K562 (cell line): ENCODE measurements around the gene FADS1. TPM values are rescaled to one million over a fixed set of nuclear protein-coding genes. Genes with fewer than 3 reads are reported as not detected.

Source experiments
- ARNT ChIP-seq, 2 experiments: fragments of 450-650 bp; IDR thresholded peaks; 2 replicates each; pipeline ENCODE4 v1.6.1; 2016; ENCODE audit warnings: mild to moderate bottlenecking in 1 of 2
- CTCFL ChIP-seq: IDR thresholded peaks from 2 replicates; pipeline ENCODE4 v1.6.1; 2011; ENCODE audit warnings: borderline replicate concordance, low read depth, mild to moderate bottlenecking, moderate library complexity, low read length; ENCODE audit not compliant: insufficient read depth, poor library complexity, severe bottlenecking
- DMBX1 ChIP-seq: fragments of 250-450 bp; sonication (Bioruptor Pico); IDR thresholded peaks from 2 replicates; pipeline ENCODE4 v1.8.0; 2022; ENCODE audit warnings: inconsistent platforms, mild to moderate bottlenecking, moderate library complexity, borderline replicate concordance
- E2F1 ChIP-seq: sonication (generic); formaldehyde crosslinking; IDR thresholded peaks from 2 replicates; pipeline ENCODE4 v1.8.1; 2023; ENCODE audit warnings: mild to moderate bottlenecking, missing genetic modification reagents, moderate library complexity
- EP400 ChIP-seq: fragments of 450-650 bp; IDR thresholded peaks from 2 replicates; pipeline ENCODE4 v1.6.1; 2017; ENCODE audit warnings: antibody characterized with exemption, mild to moderate bottlenecking, moderate library complexity
- ETV1 ChIP-seq: fragments of 450-650 bp; conservative IDR thresholded peaks from 2 replicates; pipeline ENCODE4 v1.6.1; 2016; ENCODE audit warnings: missing genetic modification characterization, control low read depth, low read depth, missing compliant biosample characterization
- NR4A1 ChIP-seq, 2 experiments: fragments of 250-450 bp in 1 of 2; fragments of 450-650 bp in 1 of 2; sonication (Bioruptor Pico) in 1 of 2; IDR thresholded peaks; 2 replicates each; pipeline versions ENCODE4 v1.4.0 to v1.6.1; 2016 to 2020; ENCODE audit warnings: mild to moderate bottlenecking in 2 of 2, missing compliant biosample characterization in 1 of 2, missing genetic modification characterization in 1 of 2, moderate library complexity in 1 of 2
- POLR2AphosphoS5 ChIP-seq: IDR thresholded peaks from 2 replicates; pipeline ENCODE4 v1.6.1; 2011; ENCODE audit warnings: mild to moderate bottlenecking, low read depth, low read length, moderate library complexity; ENCODE audit not compliant: control insufficient read depth, insufficient read depth
- PRPF4 ChIP-seq: fragments of 200-400 bp; formaldehyde crosslinking; IDR thresholded peaks from one replicate; pipeline ENCODE4 v1.6.1; 2017; ENCODE audit warnings: low read length, low read depth, mild to moderate bottlenecking; ENCODE audit not compliant: insufficient read depth, poor library complexity, severe bottlenecking
- SIN3A ChIP-seq, 2 experiments: fragments of 150-350 bp in 1 of 2; IDR thresholded peaks; 2 replicates each; pipeline ENCODE4 v1.6.1; 2011 to 2016; ENCODE audit warnings: borderline replicate concordance in 2 of 2, low read depth in 2 of 2, low read length in 2 of 2, mild to moderate bottlenecking in 2 of 2, moderate library complexity in 2 of 2; ENCODE audit not compliant: control insufficient read depth in 1 of 2
- SP2 ChIP-seq: IDR thresholded peaks from 2 replicates; pipeline ENCODE4 v1.6.1; 2011; ENCODE audit warnings: mild to moderate bottlenecking, low read depth, low read length, moderate library complexity; ENCODE audit not compliant: poor library complexity, severe bottlenecking; ENCODE audit errors: extremely low read depth
- TAL1 ChIP-seq: fragments of 450-650 bp; IDR thresholded peaks from 2 replicates; pipeline ENCODE4 v1.6.1; 2016; ENCODE audit warnings: mild to moderate bottlenecking
- TEAD1 ChIP-seq, 2 experiments: fragments of 450-650 bp in 1 of 2; sonication (generic) in 1 of 2; formaldehyde crosslinking; IDR thresholded peaks; 2 replicates each; pipeline versions ENCODE4 v1.4.0 to v1.8.0; 2020 to 2022; ENCODE audit warnings: mild to moderate bottlenecking in 2 of 2, missing genetic modification reagents in 1 of 2
- ZBTB33 ChIP-seq: sonication (generic); formaldehyde crosslinking; IDR thresholded peaks from 2 replicates; pipeline ENCODE4 v1.8.1; 2023; ENCODE audit warnings: mild to moderate bottlenecking, missing genetic modification reagents
- ZBTB34 ChIP-seq: fragments of 250-450 bp; sonication (Bioruptor Pico); IDR thresholded peaks from 2 replicates; pipeline ENCODE4 v1.8.0; 2021; ENCODE audit warnings: mild to moderate bottlenecking, moderate library complexity
- ZC3H4 ChIP-seq: sonication (generic); formaldehyde crosslinking; IDR thresholded peaks from 2 replicates; pipeline ENCODE4 v1.9.0; 2021; ENCODE audit warnings: missing genetic modification reagents, borderline replicate concordance
- ZNF589 ChIP-seq: fragments of 200-800 bp; sonication (Bioruptor generic); IDR thresholded peaks from 2 replicates; pipeline ENCODE4 v1.6.1; 2016; ENCODE audit warnings: low read depth, missing genetic modification characterization, missing compliant biosample characterization
- polyA plus RNA-seq, 8 experiments: library from polyadenylated mRNA; depleted of rRNA in 4 of 8; stranded (reverse) in 5 of 8; unstranded in 3 of 8; fragments of >200 nt; fragmentation: Nextera tagmentation in 2 of 8; fragmentation: Illumina TruSeq in 1 of 8; extraction: Ambion mirVana in 2 of 8; extraction: Trizol in 1 of 8; gene quantifications; 2 replicates each; pipeline versions ENCODE4 v1.2.1 to v1.2.3, GENCODE V29; 2011 to 2014; ENCODE audit warnings: inconsistent platforms in 1 of 8, missing spikeins in 1 of 8
- total RNA-seq, 7 experiments: library from RNA; depleted of rRNA in 6 of 7; stranded (reverse); fragments of >200 nt in 6 of 7; fragmentation: Illumina TruSeq in 2 of 7; extraction: Trizol in 2 of 7; gene quantifications; 2 replicates each; pipeline versions ENCODE4 v1.2.1 to v1.2.3, GENCODE V29; 2011 to 2021; ENCODE audit warnings: low replicate concordance in 1 of 7

The FADS1 gene
- total and polyA plus RNA-seq, 9 of the 15 experiments (the other 6 are each of a cell fraction or from before 2014, with no cell fraction given) = 110 to 864 (median 364) TPM

- TF ChIP-seq CTCFL (peak; percentile 35), EP400 (peak; percentile 16; the same call in 1 of the 2 replicates), ARNT (IDR thresholded peaks at IDR 0.05) (0 out of 4 replicates have a peak, but pooled peaks of 1 of the 2 experiments have one; percentile 40), PRPF4 (peak; percentile 66), ETV1 (tag) (peak; percentile 66), POLR2AphosphoS5 (peak; percentile 16; the same call in 1 of the 2 replicates), ZC3H4 (CRISPR knock-in tag) (peak; percentile 95; the same call in 1 of the 2 replicates), TAL1 (0 out of 2 replicates have a peak, but pooled peaks have one; percentile 3), ZNF589 (CRISPR knock-in tag) (0 out of 2 replicates have a peak, but pooled peaks have one; percentile 14), DMBX1 (CRISPR knock-in tag) (no peak), ZBTB33 (CRISPR knock-in tag) (peak; percentile 17; the same call in 1 of the 2 replicates), NR4A1 (CRISPR knock-in tag; IDR thresholded peaks at IDR 0.05) (no peak), NR4A1 (tag; IDR thresholded peaks at IDR 0.05) (0 out of 2 replicates have a peak, but pooled peaks have one; percentile 2), SIN3A (IDR thresholded peaks at IDR 0.05; ENCODE audit: borderline replicate concordance in 2 of 2, control insufficient read depth in 1 of 2, low read depth in 2 of 2, low read length in 2 of 2) (peak; percentile 4 to 56; a peak in 1 of 4 replicates), E2F1 (peak; percentile 90), ZBTB34 (no peak), SP2 (no peak), TEAD1 (CRISPR knock-in tag; IDR thresholded peaks at IDR 0.05) (no peak)
Observed at GRCh38 chr11:61815790-61816735, 740 bp downstream of the FADS1 start (continued).
